HEK293 (cell line): ENCODE measurements around the gene IGF1R.

Experiments used
- KLF1 ChIP-seq: fragments of 450-650 bp; formaldehyde crosslinking; IDR thresholded peaks from 2 replicates; pipeline ENCODE4 v1.5.1; 2016; ENCODE audit warnings: missing biosample characterization, missing genetic modification characterization
- ZNF2 ChIP-seq: fragments of 450-650 bp; formaldehyde crosslinking; IDR thresholded peaks from 2 replicates; pipeline ENCODE4 v1.5.1; 2016; ENCODE audit warnings: missing biosample characterization, missing genetic modification characterization

GRCh38 chr15:98970799-98971198 lies 322.5 kb downstream of the IGF1R start:
- TF ChIP-seq ZNF2 (no peak), KLF1 (no peak)
